Stimulated activated CD8-positive, alpha-beta memory T cell treated with anti-CD3 and anti-CD28 coated beads, Interleukin-15, amount 100 ng/mL, for 24 hours (primary cell): ENCODE measurements around the gene DHX57.

Source experiments
- DNase-seq: peaks from one replicate; pipeline ENCODE4 v3.0.0-alpha.2; 2020; ENCODE audit warnings: low read depth

Gene DHX57

GRCh38 chr2:38751596-38752410 lies 123.9 kb downstream of the DHX57 start:
- no peak for DNase-seq

GRCh38 chr2:38750891-38751595 lies 124.7 kb downstream of the DHX57 start, which contains the start of gene SRSF7:
SRSF7 (minus strand) TSS chr2:38751361; CDS start chr2:38751256, 105 bp downstream.
- peak; percentile 99 for DNase-seq

- peak; percentile 19 for DNase-seq
These were observed 125.5 kb downstream of the DHX57 start for GRCh38 chr2:38750011-38750890.

- DNase-seq = no peak
These were observed 126.6 kb downstream of the DHX57 start for GRCh38 chr2:38748943-38749804.

- no peak for DNase-seq
These were observed 127.3 kb downstream of the DHX57 start for GRCh38 chr2:38748391-38748790.

GRCh38 chr2:38747819-38748218 lies 127.9 kb downstream of the DHX57 start:
- no peak for DNase-seq
